Measurements from ENCODE around the gene NDUFS2. TPM values are rescaled to one million over a fixed set of nuclear protein-coding genes. Genes with fewer than 3 reads are reported as not detected.

NDUFS2 gene
- total RNA-seq, 4 donors from 2014 or later, result 73.0 to 118 (median 103) TPM

DNA sequence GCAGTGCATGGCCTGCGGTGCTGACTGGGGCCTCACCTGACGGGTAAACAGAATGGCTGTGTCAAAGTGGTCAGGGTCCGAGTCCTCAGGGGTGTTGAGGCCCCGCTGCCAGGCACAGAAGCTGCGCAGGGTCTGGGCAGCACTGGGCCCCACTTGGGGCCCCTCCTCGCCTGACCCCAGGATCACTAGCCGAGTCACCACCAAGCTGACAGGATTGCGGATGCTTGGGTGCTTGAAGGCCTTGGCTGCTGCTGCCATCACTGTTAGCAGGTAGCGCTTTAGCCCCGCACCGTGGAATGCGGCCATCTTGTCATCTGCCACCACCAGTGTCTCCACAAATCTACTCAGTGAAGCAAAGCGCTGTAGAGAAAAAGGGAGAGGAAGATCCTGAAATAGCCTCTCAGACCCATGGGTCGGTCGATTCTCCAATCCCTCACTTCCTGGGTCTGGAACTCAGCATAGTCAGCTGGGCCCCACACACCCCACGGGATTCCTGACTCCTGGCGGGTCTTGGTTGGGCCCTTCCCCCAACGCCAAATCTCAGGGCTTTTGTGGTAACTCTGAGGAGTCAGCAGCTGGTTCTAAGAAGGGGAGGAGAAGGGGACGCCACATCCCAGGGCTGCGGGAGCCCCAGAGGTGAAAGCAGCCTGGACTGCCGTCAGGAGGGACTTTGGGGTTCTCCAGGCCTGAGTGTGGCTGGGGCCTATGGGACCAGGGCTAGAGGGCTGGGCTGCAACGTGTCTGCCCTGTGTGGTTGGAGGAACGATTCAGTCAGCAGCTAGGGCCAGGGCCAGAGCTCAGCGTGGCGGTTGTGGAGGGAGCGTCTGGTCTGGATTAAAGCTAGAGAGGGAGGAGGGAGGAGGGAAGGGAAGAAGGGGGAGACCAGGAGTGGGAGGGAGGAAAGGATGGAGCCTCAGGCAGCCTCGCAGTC is 5.4 kb upstream of the NDUFS2 start:
- TF ChIP-seq POLR2A (IDR thresholded peaks at IDR 0.05) (no peak), CTCF (IDR thresholded peaks at IDR 0.05) (no peak), EP300 (IDR thresholded peaks at IDR 0.05) (no peak)
- H3K4me3 ChIP-seq, result peak overlapping the region; percentile 10 to 50 (median 30)
- H3K4me1 ChIP-seq, result peaks cover 7 to 96% (median 74%) of the 10 kb centered on the region in 4 donors
- H3K27me3 ChIP-seq, result no peaks in the 10 kb centered on the region
- no peaks in the 10 kb centered on the region for H3K9me3 ChIP-seq
- 42 to 46% methylated on average over 24 to 25 of the region's 27 CpGs for WGBS, 2 donors
- H3K36me3 ChIP-seq, result peaks cover 0 to 4% (median 0%) of the 10 kb centered on the region in 3 donors
- DNase-seq (ENCODE audit: low spot score in 2 of 2), result peak in 1 of 2 donors; percentile 47
- peak overlapping the region; percentile 95 to 98 (median 96) for H3K27ac ChIP-seq

- H3K9me3 ChIP-seq, result no peaks in the 10 kb centered on the region
- peak overlapping the region; percentile 10 to 50 (median 30) for H3K4me3 ChIP-seq
- H3K4me1 ChIP-seq, result peaks cover 7 to 90% (median 74%) of the 10 kb centered on the region in 4 donors
- WGBS, 2 donors, result 17 to 22% methylated on average over 9 of the region's 11 CpGs
- H3K27ac ChIP-seq, result peak overlapping the region; percentile 95 to 98 (median 96)
- TF ChIP-seq EP300 (IDR thresholded peaks at IDR 0.05), result no peak
- TF ChIP-seq POLR2A (IDR thresholded peaks at IDR 0.05), result no peak
- TF ChIP-seq CTCF (IDR thresholded peaks at IDR 0.05), result no peak
- H3K36me3 ChIP-seq, result no peaks in the 10 kb centered on the region
- DNase-seq (ENCODE audit: low spot score in 2 of 2), result no peak
- no peaks in the 10 kb centered on the region for H3K27me3 ChIP-seq
Measured at GRCh38 chr1:161197560-161198193, 4.5 kb upstream of the NDUFS2 start.

- H3K27ac ChIP-seq, result peak overlapping the region; percentile 95 to 98 (median 96)
- H3K4me1 ChIP-seq, result peaks cover 7 to 90% (median 75%) of the 10 kb centered on the region in 4 donors
- no peak for DNase-seq (ENCODE audit: low spot score in 2 of 2)
- no peaks in the 10 kb centered on the region for H3K27me3 ChIP-seq
- 13 to 38% methylated on average over 11 to 12 of the region's 20 CpGs for WGBS, 2 donors
- TF ChIP-seq CTCF (IDR thresholded peaks at IDR 0.05), result peak in 1 of 5 experiments; percentile 4
- TF ChIP-seq EP300 (IDR thresholded peaks at IDR 0.05), result no peak
- no peaks in the 10 kb centered on the region for H3K9me3 ChIP-seq
- peak overlapping the region; percentile 10 to 50 (median 30) for H3K4me3 ChIP-seq
- no peaks in the 10 kb centered on the region for H3K36me3 ChIP-seq
Measured at GRCh38 chr1:161198194-161198896, 3.8 kb upstream of the NDUFS2 start.

GRCh38 chr1:161198897-161199431 is 3.2 kb upstream of the NDUFS2 start, which contains the start of gene ADAMTS4:
Gene ADAMTS4, minus strand, starts transcription at chr1:161199054. Its CDS starts 427 bp downstream, at chr1:161198627.
- Histone ChIP-seq H3K4me1 (peaks cover 7 to 90% (median 75%) of the 10 kb centered on the region in 4 donors), H3K27me3 (no peaks in the 10 kb centered on the region), H3K27ac (peak within 1 kb of the TSS; percentile 95 to 98 (median 96)), H3K9me3 (no peaks in the 10 kb centered on the region), H3K36me3 (peaks cover 0 to 6% (median 0%) of the 10 kb centered on the region in 3 donors), H3K4me3 (peak within 1 kb of the TSS; percentile 10 to 50 (median 30))
- WGBS, 2 donors, result 12 to 17% methylated on average over 11 of the region's 11 CpGs
- TF ChIP-seq CTCF (IDR thresholded peaks at IDR 0.05) (no peak), POLR2A (IDR thresholded peaks at IDR 0.05) (peak; percentile 37 to 48), EP300 (IDR thresholded peaks at IDR 0.05) (peak in 1 of 2 donors; percentile 85)
- peak in 1 of 2 donors; percentile 50 for DNase-seq (ENCODE audit: low spot score in 2 of 2)

All from tibial nerve (tissue), 4 donors.